ENCODE data around the gene ZNF608.
A peak's percentile ranks its signal among the peaks of the same experiment; 100 is the strongest.

The ZNF608 gene

GRCh38 chr5:124754206-124754927 lies 7.9 kb upstream of the ZNF608 start:
- H3K4me3 ChIP-seq (replicated peaks; ENCODE audit: low read depth, low read length), result no peak overlapping the region
- DNase-seq (ENCODE audit: extremely low read depth, low read depth), result no peak
- no peak for TF ChIP-seq CTCF (IDR thresholded peaks at IDR 0.05; ENCODE audit: low read depth, low read length, missing control alignments)

GRCh38 chr5:124752854-124753720 lies 6.6 kb upstream of the ZNF608 start:
- no peak overlapping the region for H3K4me3 ChIP-seq (replicated peaks; ENCODE audit: low read depth, low read length)
- no peak for TF ChIP-seq CTCF (IDR thresholded peaks at IDR 0.05; ENCODE audit: low read depth, low read length, missing control alignments)
- DNase-seq (ENCODE audit: extremely low read depth, low read depth), result no peak

- TF ChIP-seq CTCF (IDR thresholded peaks at IDR 0.05; ENCODE audit: low read depth, low read length, missing control alignments), result no peak
- DNase-seq (ENCODE audit: extremely low read depth, low read depth), result no peak
- H3K4me3 ChIP-seq (replicated peaks; ENCODE audit: low read depth, low read length), result no peak overlapping the region
Measured at GRCh38 chr5:124751031-124751430, 4.6 kb upstream of the ZNF608 start.

GRCh38 chr5:124748687-124749594 lies 2.5 kb upstream of the ZNF608 start:
- H3K4me3 ChIP-seq (replicated peaks; ENCODE audit: low read depth, low read length), result peak overlapping the region; percentile 62
- DNase-seq (ENCODE audit: extremely low read depth, low read depth), result peak; percentile 79
- TF ChIP-seq CTCF (IDR thresholded peaks at IDR 0.05; ENCODE audit: low read depth, low read length, missing control alignments), result no peak

GRCh38 chr5:124747791-124748686 lies 1.6 kb upstream of the ZNF608 start:
- peak overlapping the region; percentile 62 for H3K4me3 ChIP-seq (replicated peaks; ENCODE audit: low read depth, low read length)
- no peak for DNase-seq (ENCODE audit: extremely low read depth, low read depth)
- TF ChIP-seq CTCF (IDR thresholded peaks at IDR 0.05; ENCODE audit: low read depth, low read length, missing control alignments), result no peak
